Stomach (tissue), 9 donors: ENCODE results near the gene SOX15. TPM values are rescaled to one million over a fixed set of nuclear protein-coding genes. Genes with fewer than 3 reads are reported as not detected.

Experiments
- DNase-seq, 2 donors: peaks; one replicate each; pipeline versions ENCODE4 v3.0.0 to v3.0.0-alpha.2; 2013 to 2019
- H3K27ac ChIP-seq, 5 donors: fragments of 200-600 bp in 4 of 5; sonication (generic) in 4 of 5; one replicate each; pipeline ENCODE4 v1.5.1; 2013 to 2019; ENCODE audit warnings: mild to moderate bottlenecking in 1 of 5, moderate library complexity in 1 of 5
- H3K27me3 ChIP-seq, 3 donors: fragments of 200-600 bp; sonication (generic); one replicate each; pipeline ENCODE4 v1.5.1; 2017 to 2019; ENCODE audit warnings: mixed run types in 1 of 3
- H3K36me3 ChIP-seq, 4 donors: fragments of 200-600 bp; sonication (generic); 1 replicate in 3 of 4; 2 replicates in 1 of 4; pipeline ENCODE4 v1.5.1; 2016 to 2019
- H3K4me1 ChIP-seq, 4 donors: fragments of 200-600 bp; sonication (generic); one replicate each; pipeline ENCODE4 v1.5.1; 2016 to 2019
- H3K4me3 ChIP-seq, 4 donors: fragments of 200-600 bp; sonication (generic) in 3 of 4; one replicate each; pipeline ENCODE4 v1.5.1; 2016 to 2019; ENCODE audit warnings: mild to moderate bottlenecking in 1 of 4
- H3K9me3 ChIP-seq, 4 donors: fragments of 200-600 bp; sonication (generic); one replicate each; pipeline ENCODE4 v1.5.1; 2016 to 2019
- CTCF ChIP-seq, 7 experiments: fragments of 450-650 bp in 4 of 7; fragments of 200-600 bp in 3 of 7; sonication (generic) in 3 of 7; IDR thresholded peaks; one replicate each; pipeline ENCODE4 v1.5.1; 2016 to 2019; ENCODE audit warnings: antibody characterized with exemption in 7 of 7, control low read depth in 2 of 7, mild to moderate bottlenecking in 1 of 7
- EP300 ChIP-seq: sonication (generic); formaldehyde crosslinking; IDR thresholded peaks from one replicate; pipeline ENCODE4 v1.6.1; 2017; ENCODE audit warnings: antibody characterized with exemption
- POLR2A ChIP-seq, 4 donors: fragments of 450-650 bp; IDR thresholded peaks; one replicate each; pipeline ENCODE4 v1.6.1; 2016; ENCODE audit warnings: antibody characterized with exemption in 4 of 4, control low read depth in 2 of 4, mild to moderate bottlenecking in 1 of 4, moderate library complexity in 1 of 4
- POLR2AphosphoS5 ChIP-seq, 3 donors: sonication (generic); formaldehyde crosslinking; IDR thresholded peaks; one replicate each; pipeline ENCODE4 v1.6.1; 2016; ENCODE audit warnings: antibody characterized with exemption in 3 of 3
- WGBS, 5 donors: extraction: QIAGEN DNeasy Blood & Tissue Kit in 3 of 5; methylation state at CpG; one replicate each; pipeline versions ENCODE4 v1.1.5 to v1.1.7; 2013 to 2018; 5-methylcytosine and 5-hydroxymethylcytosine counted together
- intact Hi-C: fragments of 100-400 bp; cut with DNase I; formaldehyde crosslinking; loops from one replicate; pipeline ENCODE4 v1.15.1; 2023; ENCODE audit warnings: low total_unique reads
- polyA plus RNA-seq, 3 donors: library from polyadenylated mRNA; stranded (reverse); fragments of 200-250 nt; gene quantifications; one replicate each; pipeline ENCODE4 v1.2.3, GENCODE V29; 2013
- total RNA-seq, 5 donors: library from RNA; depleted of rRNA; stranded (reverse); fragments of >200 nt; gene quantifications; one replicate each; pipeline versions ENCODE4 v1.1.0 to v1.2.3, GENCODE V29; 2014 to 2016
- donor health status: healthy with polysubstance abuse.
- donor health status: Bipolar disorder and iron deficiency.
- donor health status: healthy.

Gene SOX15
- total and polyA plus RNA-seq, 8 donors, result 0.76 to 48.1 (median 1.3) TPM; not detected in 4

- DNase-seq, result no peak
- Histone ChIP-seq H3K27me3 (no peaks in the 10 kb centered on the region), H3K27ac (no peak overlapping the region), H3K4me1 (peaks cover 0 to under 1% (median 0%) of the 10 kb centered on the region in 4 donors), H3K9me3 (no peaks in the 10 kb centered on the region), H3K36me3 (peaks cover 0 to 3% (median 3%) of the 10 kb centered on the region in 4 donors), H3K4me3 (no peak overlapping the region)
- WGBS, 5 donors, result 93 to 95% (median 94%) methylated on average over 8 of the region's 8 CpGs
- intact Hi-C loops, result no loop called here
- TF ChIP-seq POLR2A (IDR thresholded peaks at IDR 0.05) (no peak), EP300 (no peak), CTCF (IDR thresholded peaks at IDR 0.05) (no peak), POLR2AphosphoS5 (IDR thresholded peaks at IDR 0.05) (no peak)
These were observed 30.9 kb upstream of the SOX15 start for GRCh38 chr17:7620835-7621234.

GRCh38 chr17:7618608-7619007, 28.7 kb upstream of the SOX15 start:
- DNase-seq, result no peak
- Histone ChIP-seq H3K4me3 (no peak overlapping the region), H3K4me1 (peaks cover 1 to 13% (median 8%) of the 10 kb centered on the region in 4 donors), H3K9me3 (no peaks in the 10 kb centered on the region), H3K27ac (no peak overlapping the region), H3K27me3 (no peaks in the 10 kb centered on the region), H3K36me3 (no peaks in the 10 kb centered on the region)
- intact Hi-C loops, result no loop called here
- TF ChIP-seq EP300, result no peak
- WGBS, 5 donors, result 57 to 69% (median 63%) methylated on average over 5 of the region's 5 CpGs

GRCh38 chr17:7615265-7615747, 25.4 kb upstream of the SOX15 start:
- Histone ChIP-seq H3K4me1 (peaks cover 24 to 46% (median 36%) of the 10 kb centered on the region in 4 donors), H3K9me3 (no peaks in the 10 kb centered on the region), H3K27me3 (no peaks in the 10 kb centered on the region), H3K36me3 (peaks cover 4 to 14% (median 9%) of the 10 kb centered on the region in 4 donors), H3K4me3 (peak overlapping the region; percentile 43 to 92 (median 88)), H3K27ac (peak overlapping the region; percentile 82 to 99 (median 93))
- no peak for DNase-seq
- WGBS, 5 donors, result 4 to 10% (median 6%) methylated on average over 27 to 28 of the region's 28 CpGs
- TF ChIP-seq CTCF (IDR thresholded peaks at IDR 0.05) (no peak), POLR2A (IDR thresholded peaks at IDR 0.05) (no peak), EP300 (no peak), POLR2AphosphoS5 (IDR thresholded peaks at IDR 0.05) (peak in 2 of 3 donors; percentile 26 to 58)
- intact Hi-C loops, result no loop called here

- TF ChIP-seq POLR2AphosphoS5 (IDR thresholded peaks at IDR 0.05) (peak; percentile 40 to 88 (median 82)), EP300 (no peak), POLR2A (IDR thresholded peaks at IDR 0.05) (no peak), CTCF (IDR thresholded peaks at IDR 0.05) (peak in 5 of 7 experiments; percentile 47 to 78 (median 57))
- Histone ChIP-seq H3K27me3 (no peaks in the 10 kb centered on the region), H3K27ac (peak within 1 kb of the TSS; percentile 88 to 99 (median 97)), H3K4me3 (peak within 1 kb of the TSS; percentile 86 to 92 (median 90)), H3K4me1 (peaks cover 24 to 50% (median 38%) of the 10 kb centered on the region in 4 donors), H3K36me3 (peaks cover 4 to 14% (median 9%) of the 10 kb centered on the region in 4 donors), H3K9me3 (no peaks in the 10 kb centered on the region)
- peak; percentile 100 for DNase-seq
- intact Hi-C loops, result no loop called here
- WGBS, 5 donors, result 0 to 1% (median 0%) methylated on average over 39 to 93 of the region's 93 CpGs
These were observed 24.8 kb upstream of the SOX15 start, which contains the start of gene FXR2 for GRCh38 chr17:7614425-7615264. Gene FXR2 (minus strand): TSS chr17:7614897. CDS start chr17:7614532, 365 bp downstream.
